ENCODE results near the gene MACROH2A1. TPM values are rescaled to one million over a fixed set of nuclear protein-coding genes. Genes with fewer than 3 reads are reported as not detected.

MACROH2A1 gene
- total and polyA plus RNA-seq, 2 of the 4 experiments (the other 2 are of a cell fraction): 122 to 126 TPM

- Histone ChIP-seq H2BK20ac (ENCODE audit: low read depth, low read length) (no peak overlapping the region), H4K8ac (ENCODE audit: low read depth in 2 of 2, low read length in 2 of 2) (no peak overlapping the region), H3K36me3 (ENCODE audit: control insufficient read depth, insufficient read depth, low read length) (no peaks in the 10 kb centered on the region), H3K56ac (ENCODE audit: extremely low read depth, insufficient read depth, low read length) (no peak overlapping the region), H2BK120ac (ENCODE audit: low read depth, low read length) (no peak overlapping the region), H3K79me1 (ENCODE audit: low read depth in 1 of 2, low read length in 2 of 2) (no peaks in the 10 kb centered on the region), H4K5ac (ENCODE audit: low read depth, low read length) (no peak overlapping the region), H3K9ac (ENCODE audit: low read depth, low read length) (no peak overlapping the region), H4K91ac (ENCODE audit: insufficient read depth, low read depth, low read length) (no peak overlapping the region), H3K4me2 (ENCODE audit: low read depth, low read length) (no peak overlapping the region), H3K23ac (ENCODE audit: low read depth, low read length) (no peak overlapping the region), H3K14ac (replicated peaks; ENCODE audit: low read depth, low read length) (no peak overlapping the region), H3K9me1 (ENCODE audit: insufficient read depth, low read length) (peaks cover 9% of the 10 kb centered on the region), H3K27ac (ENCODE audit: insufficient read depth, low read length) (no peak overlapping the region), H2AK5ac (ENCODE audit: low read depth, low read length) (no peak overlapping the region), H3K27me3 (ENCODE audit: control insufficient read depth, insufficient read depth, low read length) (no peaks in the 10 kb centered on the region; the same call in 1 of the 2 replicates), H4K20me1 (ENCODE audit: insufficient read depth, low read length) (no peaks in the 10 kb centered on the region), H3K9me3 (ENCODE audit: control insufficient read depth, insufficient read depth, low read length) (no peaks in the 10 kb centered on the region), H3K4me1 (ENCODE audit: control insufficient read depth, insufficient read depth, low read length) (peaks cover 11% of the 10 kb centered on the region), H2AK9ac (replicated peaks; ENCODE audit: low read depth, low read length, poor library complexity) (no peak overlapping the region), H3K18ac (ENCODE audit: low read depth, low read length) (no peak overlapping the region), H3K4me3 (ENCODE audit: insufficient read depth, low read depth, low read length) (no peak overlapping the region), H3K4ac (ENCODE audit: low read depth, low read length) (no peak overlapping the region), H2BK5ac (ENCODE audit: low read depth, low read length, poor library complexity, severe bottlenecking) (no peak overlapping the region), H2AFZ (replicated peaks; ENCODE audit: low read length, poor library complexity) (no peak overlapping the region), H2BK15ac (ENCODE audit: low read depth, low read length) (no peak overlapping the region)
- TF ChIP-seq NFE2L2 (IDR thresholded peaks at IDR 0.05; ENCODE audit: low read depth, low read length) (no peak), USF2 (IDR thresholded peaks at IDR 0.05; ENCODE audit: low read depth, low read length) (no peak), POLR2A (IDR thresholded peaks at IDR 0.05; ENCODE audit: low read depth, low read length) (no peak), FOS (IDR thresholded peaks at IDR 0.05; ENCODE audit: low read depth, low read length) (no peak), RFX5 (IDR thresholded peaks at IDR 0.05; ENCODE audit: low read depth, low read length) (no peak), CEBPB (IDR thresholded peaks at IDR 0.05; ENCODE audit: low read depth, low read length) (no peak), ELK1 (IDR thresholded peaks at IDR 0.05; ENCODE audit: borderline replicate concordance, low read depth, low read length) (no peak), MAZ (IDR thresholded peaks at IDR 0.05; ENCODE audit: borderline replicate concordance, low read depth, low read length) (no peak)
- intact Hi-C loops (cut with micrococcal nuclease) (no loop called here), dilution Hi-C loops (cut with HindIII; ENCODE audit: low sequenced_read_pairs, unreplicated experiment) (no loop called here), in situ Hi-C loops (cut with MboI; ENCODE audit: low sequenced_read_pairs) (no loop called here)
- 80% methylated on average over 1 of the region's 6 CpGs; no CpG with 5 or more reads in 1 of the 2 experiments for WGBS, 2 experiments (ENCODE audit: extremely low coverage in 2 of 2, insufficient read length in 1 of 2)
- DNase-seq: no peak
- no peak for ATAC-seq (ENCODE audit: low read depth)
- ChIA-PET POLR2A (ENCODE audit: unreplicated experiment) (no interaction called here), CTCF (interaction anchor here (1.3 to 1.4 kb wide), 3 partner anchors 15 to 125 kb away, joined by 3 read pairs; no protein-coding TSS in a partner anchor)
- BruUV-seq (replicated peaks): no TSS peak
Observed at GRCh38 chr5:135440916-135441315, 41.9 kb upstream of the MACROH2A1 start.

All from IMR-90 (cell line).